Measurements from ENCODE around the gene RELL2.
A peak's percentile ranks its signal among the peaks of the same experiment; 100 is the strongest.

DNA sequence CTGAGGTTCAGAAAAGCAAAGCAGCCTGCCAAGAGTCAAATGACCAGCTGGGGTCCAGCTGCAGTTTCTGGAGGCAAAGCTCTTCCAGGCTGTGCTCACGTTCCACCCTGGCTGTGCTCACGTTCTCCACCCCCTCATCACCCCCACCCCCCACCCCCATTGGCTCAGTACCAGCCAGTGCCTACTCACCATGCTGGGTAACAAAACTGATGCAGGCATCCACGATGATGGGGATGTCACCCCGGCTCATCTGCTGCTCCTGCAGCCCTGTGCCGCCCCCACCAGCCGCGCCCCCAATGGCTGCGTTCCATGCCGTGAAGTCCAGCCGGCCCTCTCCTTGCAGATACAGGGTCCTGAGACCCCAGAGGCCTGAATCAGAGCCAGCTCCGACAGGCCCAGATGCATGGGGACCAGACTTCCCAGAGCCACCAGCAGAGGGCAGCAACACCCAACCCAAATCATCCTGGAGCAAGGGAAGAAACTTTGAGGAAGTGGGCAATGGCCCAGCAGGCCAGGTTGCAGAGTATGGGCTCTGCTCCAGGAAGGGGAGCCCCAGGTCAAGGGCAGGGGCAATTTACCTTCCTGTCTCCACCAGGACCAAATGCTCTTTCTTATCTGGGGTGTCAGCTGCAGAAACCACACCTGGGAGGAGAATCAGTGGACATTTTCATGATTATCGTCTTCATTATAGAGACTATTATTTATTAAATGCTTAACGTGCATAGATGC is 28.1 kb downstream of the RELL2 start:
- TF ChIP-seq, protein P1, sequence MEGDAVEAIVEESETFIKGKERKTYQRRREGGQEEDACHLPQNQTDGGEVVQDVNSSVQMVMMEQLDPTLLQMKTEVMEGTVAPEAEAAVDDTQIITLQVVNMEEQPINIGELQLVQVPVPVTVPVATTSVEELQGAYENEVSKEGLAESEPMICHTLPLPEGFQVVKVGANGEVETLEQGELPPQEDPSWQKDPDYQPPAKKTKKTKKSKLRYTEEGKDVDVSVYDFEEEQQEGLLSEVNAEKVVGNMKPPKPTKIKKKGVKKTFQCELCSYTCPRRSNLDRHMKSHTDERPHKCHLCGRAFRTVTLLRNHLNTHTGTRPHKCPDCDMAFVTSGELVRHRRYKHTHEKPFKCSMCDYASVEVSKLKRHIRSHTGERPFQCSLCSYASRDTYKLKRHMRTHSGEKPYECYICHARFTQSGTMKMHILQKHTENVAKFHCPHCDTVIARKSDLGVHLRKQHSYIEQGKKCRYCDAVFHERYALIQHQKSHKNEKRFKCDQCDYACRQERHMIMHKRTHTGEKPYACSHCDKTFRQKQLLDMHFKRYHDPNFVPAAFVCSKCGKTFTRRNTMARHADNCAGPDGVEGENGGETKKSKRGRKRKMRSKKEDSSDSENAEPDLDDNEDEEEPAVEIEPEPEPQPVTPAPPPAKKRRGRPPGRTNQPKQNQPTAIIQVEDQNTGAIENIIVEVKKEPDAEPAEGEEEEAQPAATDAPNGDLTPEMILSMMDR (IDR thresholded peaks at IDR 0.05), result peak; percentile 79 to 89 (median 83)
- peak in 1 of 2 donors; percentile 31 for TF ChIP-seq POLR2AphosphoS5 (IDR thresholded peaks at IDR 0.05; ENCODE audit: insufficient read depth in 1 of 2, low read depth in 1 of 2)

Data from vagina (tissue), 2 donors.